Mammary microvascular endothelial cell (primary cell): ENCODE results near the gene PDCL2. TPM values are rescaled to one million over a fixed set of nuclear protein-coding genes. Genes with fewer than 3 reads are reported as not detected.

ENCODE experiments used
- total RNA-seq: library from RNA; depleted of rRNA; stranded (reverse); fragments of >200 nt; gene quantifications from 2 replicates; pipeline ENCODE4 v1.2.3, GENCODE V29; 2015

Gene PDCL2
- not detected in 2 replicates for total RNA-seq

GRCh38 chr4:55592014-55592413 lies at the start of gene PDCL2:
PDCL2 (minus strand) TSS chr4:55592245; CDS start chr4:55592109, 136 bp downstream.

GRCh38 chr4:55635741-55636655 lies 44.0 kb upstream of the PDCL2 start, which contains the start of gene NMU:
NMU (minus strand) TSS chr4:55636298; CDS start chr4:55636192, 106 bp downstream.

DNA sequence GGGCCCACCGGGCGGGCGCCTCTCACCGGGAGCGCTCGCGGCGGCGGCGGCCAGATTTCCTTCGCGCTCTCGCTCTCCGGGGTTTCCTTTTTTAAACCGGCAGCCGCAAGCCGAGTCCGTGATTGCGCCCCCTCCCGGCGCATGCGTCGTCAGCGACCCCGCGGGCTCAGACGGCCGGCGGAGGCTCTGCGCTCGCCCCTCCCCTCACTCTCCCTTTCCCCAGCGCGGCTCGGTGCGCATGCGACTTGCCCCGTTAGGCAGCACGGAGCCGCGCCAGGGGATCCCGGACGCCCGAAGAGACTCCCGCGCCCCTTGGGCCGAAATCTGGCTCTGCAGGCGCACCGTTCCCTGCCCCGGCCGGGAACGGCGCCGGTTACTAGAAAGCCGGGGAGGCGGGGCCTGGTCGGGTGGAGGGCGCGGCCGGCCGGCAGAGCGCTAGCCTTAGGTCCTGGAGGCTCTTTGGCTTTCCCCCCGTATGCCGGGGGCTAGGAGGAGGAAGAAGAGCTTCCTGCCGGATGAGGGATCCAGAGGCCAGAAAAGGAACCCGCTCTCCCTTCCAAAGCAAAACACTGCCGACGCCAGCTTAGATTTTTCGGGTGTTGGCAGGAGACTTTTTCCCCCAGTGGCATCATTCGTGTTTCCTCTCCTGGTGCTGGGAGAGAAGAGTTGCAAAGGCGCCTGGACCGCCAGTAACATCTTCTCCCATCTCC lies 45.1 kb downstream of the PDCL2 start, which contains the start of gene CLOCK:
TSS of gene CLOCK (minus strand) at position 154 of the 710 bp plus-strand sequence. CDS start 64,124 bp downstream, outside the sequence.

Other genes starting within 250 kb of the PDCL2 start
- 18.1 and 21.4 TPM in 2 replicates for gene SRD5A3, start 246.0 kb downstream of the PDCL2 start, total RNA-seq
- gene TMEM165, start 196.3 kb downstream of the PDCL2 start, total RNA-seq: 140 and 147 TPM in 2 replicates
- 23.1 and 29.3 TPM in 2 replicates for gene CLOCK, start 45.3 kb downstream of the PDCL2 start, total RNA-seq
- 4.5 and 6.7 TPM in 2 replicates for gene NMU, start 44.1 kb upstream of the PDCL2 start, total RNA-seq
- not detected in 2 replicates for gene EXOC1L, start 227.5 kb upstream of the PDCL2 start, total RNA-seq